ENCODE data around the gene ARL15. TPM values are rescaled to one million over a fixed set of nuclear protein-coding genes. Genes with fewer than 3 reads are reported as not detected.

The ARL15 gene
- 16.8 and 31.1 TPM in 2 replicates for total RNA-seq

GRCh38 chr5:54310433-54311175 is at the start of gene ARL15:
ARL15 (minus strand) TSS chr5:54310573.

Other genes with a start within 250 kb of the ARL15 start
- 0.37 TPM in 1 of 2 replicates, not detected in the other for gene HSPB3, start 145.1 kb upstream of the ARL15 start, total RNA-seq
- 36.7 and 47.8 TPM in 2 replicates for gene SNX18, start 207.2 kb upstream of the ARL15 start, total RNA-seq